K562 (cell line): ENCODE measurements around the gene COL6A1. TPM values are rescaled to one million over a fixed set of nuclear protein-coding genes. Genes with fewer than 3 reads are reported as not detected.

Experiments used
- polyA plus RNA-seq, 8 experiments: library from polyadenylated mRNA; depleted of rRNA in 4 of 8; stranded (reverse) in 5 of 8; unstranded in 3 of 8; fragments of >200 nt; fragmentation: Nextera tagmentation in 2 of 8; fragmentation: Illumina TruSeq in 1 of 8; extraction: Ambion mirVana in 2 of 8; extraction: Trizol in 1 of 8; gene quantifications; 2 replicates each; pipeline versions ENCODE4 v1.2.1 to v1.2.3, GENCODE V29; 2011 to 2014; ENCODE audit warnings: inconsistent platforms in 1 of 8, missing spikeins in 1 of 8
- total RNA-seq, 7 experiments: library from RNA; depleted of rRNA in 6 of 7; stranded (reverse); fragments of >200 nt in 6 of 7; fragmentation: Illumina TruSeq in 2 of 7; extraction: Trizol in 2 of 7; gene quantifications; 2 replicates each; pipeline versions ENCODE4 v1.2.1 to v1.2.3, GENCODE V29; 2011 to 2021; ENCODE audit warnings: low replicate concordance in 1 of 7
- TF ChIP-seq, protein P1 (sequence below): fragments of 450-650 bp; IDR thresholded peaks from 2 replicates; pipeline ENCODE4 v1.6.1; 2016; ENCODE audit warnings: mild to moderate bottlenecking, moderate library complexity

COL6A1 gene
- total and polyA plus RNA-seq, 9 of the 15 experiments (the other 6 are each of a cell fraction or from before 2014, with no cell fraction given): 0.07 to 1.3 (median 0.14) TPM; not detected in 3

DNA sequence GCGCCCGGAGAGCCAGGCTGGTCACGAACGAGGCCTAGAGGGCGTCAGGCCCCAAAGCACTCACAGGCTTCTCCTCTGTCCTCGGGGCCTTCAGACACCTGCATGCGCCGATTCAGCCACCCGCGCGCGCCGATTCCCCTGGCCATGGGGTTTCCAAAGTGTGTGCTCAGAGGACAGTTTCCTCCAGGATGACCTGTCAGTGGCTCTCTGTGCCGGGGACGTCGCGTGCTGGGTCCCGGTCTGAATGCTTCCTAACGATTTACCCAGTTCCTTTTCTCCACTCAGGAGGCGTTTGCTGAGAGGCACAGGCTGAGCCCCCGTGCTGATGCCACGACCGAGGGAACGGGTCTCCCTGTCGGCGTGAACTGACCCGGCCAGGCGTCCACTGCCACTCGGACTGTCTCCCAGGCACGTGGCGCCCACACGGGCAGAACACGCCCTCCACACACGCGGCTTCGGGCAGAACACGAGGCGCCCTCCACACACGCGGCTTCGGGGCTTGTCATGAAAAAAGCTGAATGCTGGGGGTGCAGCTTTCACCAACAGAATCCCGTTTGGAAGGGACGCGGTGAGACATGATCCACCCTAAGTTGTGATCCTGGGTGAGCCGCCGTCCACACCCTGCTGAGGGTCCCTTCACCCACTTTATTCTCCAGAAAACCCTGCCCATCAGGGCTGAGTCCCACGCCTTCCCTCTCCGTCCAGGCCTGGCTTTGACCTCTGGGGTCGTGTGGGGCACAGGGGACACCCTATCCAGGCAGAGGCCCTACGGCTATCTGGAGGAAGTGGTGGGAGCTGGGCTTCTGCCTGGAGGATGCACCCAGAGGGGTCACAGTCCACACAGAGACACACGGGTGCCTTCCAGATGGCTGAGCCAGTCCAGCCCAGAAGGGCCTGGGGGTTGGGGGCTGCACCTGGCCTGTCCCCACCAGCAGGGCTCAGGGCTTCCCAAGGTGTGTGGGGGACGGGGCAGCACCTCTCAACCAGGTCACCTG lies 56.1 kb downstream of the COL6A1 start (continued):
- TF ChIP-seq, protein P1, sequence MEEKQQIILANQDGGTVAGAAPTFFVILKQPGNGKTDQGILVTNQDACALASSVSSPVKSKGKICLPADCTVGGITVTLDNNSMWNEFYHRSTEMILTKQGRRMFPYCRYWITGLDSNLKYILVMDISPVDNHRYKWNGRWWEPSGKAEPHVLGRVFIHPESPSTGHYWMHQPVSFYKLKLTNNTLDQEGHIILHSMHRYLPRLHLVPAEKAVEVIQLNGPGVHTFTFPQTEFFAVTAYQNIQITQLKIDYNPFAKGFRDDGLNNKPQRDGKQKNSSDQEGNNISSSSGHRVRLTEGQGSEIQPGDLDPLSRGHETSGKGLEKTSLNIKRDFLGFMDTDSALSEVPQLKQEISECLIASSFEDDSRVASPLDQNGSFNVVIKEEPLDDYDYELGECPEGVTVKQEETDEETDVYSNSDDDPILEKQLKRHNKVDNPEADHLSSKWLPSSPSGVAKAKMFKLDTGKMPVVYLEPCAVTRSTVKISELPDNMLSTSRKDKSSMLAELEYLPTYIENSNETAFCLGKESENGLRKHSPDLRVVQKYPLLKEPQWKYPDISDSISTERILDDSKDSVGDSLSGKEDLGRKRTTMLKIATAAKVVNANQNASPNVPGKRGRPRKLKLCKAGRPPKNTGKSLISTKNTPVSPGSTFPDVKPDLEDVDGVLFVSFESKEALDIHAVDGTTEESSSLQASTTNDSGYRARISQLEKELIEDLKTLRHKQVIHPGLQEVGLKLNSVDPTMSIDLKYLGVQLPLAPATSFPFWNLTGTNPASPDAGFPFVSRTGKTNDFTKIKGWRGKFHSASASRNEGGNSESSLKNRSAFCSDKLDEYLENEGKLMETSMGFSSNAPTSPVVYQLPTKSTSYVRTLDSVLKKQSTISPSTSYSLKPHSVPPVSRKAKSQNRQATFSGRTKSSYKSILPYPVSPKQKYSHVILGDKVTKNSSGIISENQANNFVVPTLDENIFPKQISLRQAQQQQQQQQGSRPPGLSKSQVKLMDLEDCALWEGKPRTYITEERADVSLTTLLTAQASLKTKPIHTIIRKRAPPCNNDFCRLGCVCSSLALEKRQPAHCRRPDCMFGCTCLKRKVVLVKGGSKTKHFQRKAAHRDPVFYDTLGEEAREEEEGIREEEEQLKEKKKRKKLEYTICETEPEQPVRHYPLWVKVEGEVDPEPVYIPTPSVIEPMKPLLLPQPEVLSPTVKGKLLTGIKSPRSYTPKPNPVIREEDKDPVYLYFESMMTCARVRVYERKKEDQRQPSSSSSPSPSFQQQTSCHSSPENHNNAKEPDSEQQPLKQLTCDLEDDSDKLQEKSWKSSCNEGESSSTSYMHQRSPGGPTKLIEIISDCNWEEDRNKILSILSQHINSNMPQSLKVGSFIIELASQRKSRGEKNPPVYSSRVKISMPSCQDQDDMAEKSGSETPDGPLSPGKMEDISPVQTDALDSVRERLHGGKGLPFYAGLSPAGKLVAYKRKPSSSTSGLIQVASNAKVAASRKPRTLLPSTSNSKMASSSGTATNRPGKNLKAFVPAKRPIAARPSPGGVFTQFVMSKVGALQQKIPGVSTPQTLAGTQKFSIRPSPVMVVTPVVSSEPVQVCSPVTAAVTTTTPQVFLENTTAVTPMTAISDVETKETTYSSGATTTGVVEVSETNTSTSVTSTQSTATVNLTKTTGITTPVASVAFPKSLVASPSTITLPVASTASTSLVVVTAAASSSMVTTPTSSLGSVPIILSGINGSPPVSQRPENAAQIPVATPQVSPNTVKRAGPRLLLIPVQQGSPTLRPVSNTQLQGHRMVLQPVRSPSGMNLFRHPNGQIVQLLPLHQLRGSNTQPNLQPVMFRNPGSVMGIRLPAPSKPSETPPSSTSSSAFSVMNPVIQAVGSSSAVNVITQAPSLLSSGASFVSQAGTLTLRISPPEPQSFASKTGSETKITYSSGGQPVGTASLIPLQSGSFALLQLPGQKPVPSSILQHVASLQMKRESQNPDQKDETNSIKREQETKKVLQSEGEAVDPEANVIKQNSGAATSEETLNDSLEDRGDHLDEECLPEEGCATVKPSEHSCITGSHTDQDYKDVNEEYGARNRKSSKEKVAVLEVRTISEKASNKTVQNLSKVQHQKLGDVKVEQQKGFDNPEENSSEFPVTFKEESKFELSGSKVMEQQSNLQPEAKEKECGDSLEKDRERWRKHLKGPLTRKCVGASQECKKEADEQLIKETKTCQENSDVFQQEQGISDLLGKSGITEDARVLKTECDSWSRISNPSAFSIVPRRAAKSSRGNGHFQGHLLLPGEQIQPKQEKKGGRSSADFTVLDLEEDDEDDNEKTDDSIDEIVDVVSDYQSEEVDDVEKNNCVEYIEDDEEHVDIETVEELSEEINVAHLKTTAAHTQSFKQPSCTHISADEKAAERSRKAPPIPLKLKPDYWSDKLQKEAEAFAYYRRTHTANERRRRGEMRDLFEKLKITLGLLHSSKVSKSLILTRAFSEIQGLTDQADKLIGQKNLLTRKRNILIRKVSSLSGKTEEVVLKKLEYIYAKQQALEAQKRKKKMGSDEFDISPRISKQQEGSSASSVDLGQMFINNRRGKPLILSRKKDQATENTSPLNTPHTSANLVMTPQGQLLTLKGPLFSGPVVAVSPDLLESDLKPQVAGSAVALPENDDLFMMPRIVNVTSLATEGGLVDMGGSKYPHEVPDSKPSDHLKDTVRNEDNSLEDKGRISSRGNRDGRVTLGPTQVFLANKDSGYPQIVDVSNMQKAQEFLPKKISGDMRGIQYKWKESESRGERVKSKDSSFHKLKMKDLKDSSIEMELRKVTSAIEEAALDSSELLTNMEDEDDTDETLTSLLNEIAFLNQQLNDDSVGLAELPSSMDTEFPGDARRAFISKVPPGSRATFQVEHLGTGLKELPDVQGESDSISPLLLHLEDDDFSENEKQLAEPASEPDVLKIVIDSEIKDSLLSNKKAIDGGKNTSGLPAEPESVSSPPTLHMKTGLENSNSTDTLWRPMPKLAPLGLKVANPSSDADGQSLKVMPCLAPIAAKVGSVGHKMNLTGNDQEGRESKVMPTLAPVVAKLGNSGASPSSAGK: peak; percentile 69; the same call in 1 of the 2 replicates
